ENCODE results near the gene FGF21. TPM values are rescaled to one million over a fixed set of nuclear protein-coding genes. Genes with fewer than 3 reads are reported as not detected.

The FGF21 gene
- total and polyA plus RNA-seq, 2 donors (not counting 3 experiments of a cell fraction or from before 2014, with no cell fraction given): not detected

- ChIA-PET CTCF (interaction anchor here (0.7 to 3.5 kb wide), 24 partner anchors 12 to 231 kb away, joined by 3 to 54 read pairs (median 5); partner anchors contain the start of gene FUT1), POLR2A (interaction anchor here (0.6 to 1.0 kb wide), 2 partner anchors 43 to 74 kb away, joined by 3 to 5 read pairs; no protein-coding TSS in a partner anchor)
- Histone ChIP-seq H3K4me1 (ENCODE audit: control insufficient read depth, extremely low read depth, insufficient read depth, low read length) (peaks cover 24% of the 10 kb centered on the region), H3K9ac (replicated peaks; ENCODE audit: extremely low read depth, insufficient read depth, low read length) (peak overlapping the region; percentile 27), H3K36me3 (ENCODE audit: control insufficient read depth in 2 of 2, extremely low read depth in 1 of 2, insufficient read depth in 2 of 2, low read length in 2 of 2) (peaks cover 3 to 5% of the 10 kb centered on the region in 2 experiments), H3K9me3 (replicated peaks; ENCODE audit: control insufficient read depth, insufficient read depth, low read length) (no peaks in the 10 kb centered on the region), H2AFZ (ENCODE audit: low read depth, low read length) (no peak overlapping the region), H3K27me3 (ENCODE audit: control insufficient read depth in 2 of 2, insufficient read depth in 2 of 2, low read length in 2 of 2) (no peaks in the 10 kb centered on the region), H3K4me3 (replicated peaks in 1 of 3; ENCODE audit: insufficient read depth in 1 of 3, low read depth in 1 of 3, low read length in 3 of 3) (peak overlapping the region; percentile 53 to 80 (median 77)), H3K79me2 (ENCODE audit: control insufficient read depth, insufficient read depth, low read length) (peaks cover 42% of the 10 kb centered on the region), H3K27ac (ENCODE audit: insufficient read depth, low read depth, low read length) (peak overlapping the region; percentile 50), H3K4me2 (ENCODE audit: insufficient read depth, low read length) (peak overlapping the region; percentile 66), H3K9me1 (replicated peaks; ENCODE audit: control insufficient read depth, extremely low read depth, insufficient read depth, low read length) (no peaks in the 10 kb centered on the region), H4K20me1 (replicated peaks; ENCODE audit: control insufficient read depth, extremely low read depth, insufficient read depth, low read length) (peaks cover 6% of the 10 kb centered on the region)
- no TSS peak for BruUV-seq (replicated peaks)
- intact Hi-C loops (cut with micrococcal nuclease) (loop anchor here (1.0 to 5.0 kb wide), 5 partner anchors 25 to 98 kb away; partner anchors contain the start of genes CA11 and HSD17B14), dilution Hi-C loops (cut with MboI; ENCODE audit: extremely low pct_ligation_motif_present, low sequenced_read_pairs) (no loop called here)
- DNase-seq (ENCODE audit: low read depth, low spot score) (peak; percentile 26), FAIRE-seq (no peak)
- no peak for TF ChIP-seq EZH2 (IDR thresholded peaks at IDR 0.05; ENCODE audit: borderline replicate concordance, low read depth, low read length, severe bottlenecking)
- TF ChIP-seq FOS (IDR thresholded peaks at IDR 0.05; ENCODE audit: borderline replicate concordance, insufficient read depth, low read length): no peak
- no peak for TF ChIP-seq MYC (IDR thresholded peaks at IDR 0.05; ENCODE audit: low read depth, low read length)
- TF ChIP-seq POLR2AphosphoS5 (IDR thresholded peaks at IDR 0.05; ENCODE audit: insufficient read depth, low read depth, low read length): no peak
- TF ChIP-seq GATA2 (IDR thresholded peaks at IDR 0.05; ENCODE audit: insufficient read depth, insufficient read length, low read depth, low read length): no peak
- TF ChIP-seq JUN (IDR thresholded peaks at IDR 0.05; ENCODE audit: borderline replicate concordance, insufficient read depth, insufficient read length, low read depth): no peak
- no peak for TF ChIP-seq CTCF (IDR thresholded peaks at IDR 0.05; ENCODE audit: extremely low read depth in 1 of 2, insufficient read depth in 1 of 2, low read depth in 1 of 2, low read length in 2 of 2)
- no peak for TF ChIP-seq MAX (IDR thresholded peaks at IDR 0.05; ENCODE audit: insufficient read depth, insufficient read length)
- TF ChIP-seq POLR2A (IDR thresholded peaks at IDR 0.05; ENCODE audit: low read depth, low read length): no peak
Observed at GRCh38 chr19:48739404-48740163, 15.7 kb upstream of the FGF21 start.
